Glutamatergic neuron (in vitro differentiated cells): Measurements from ENCODE around the gene IL17REL. TPM values are rescaled to one million over a fixed set of nuclear protein-coding genes. Genes with fewer than 3 reads are reported as not detected.

Experiments
- DNase-seq: peaks from one replicate; pipeline ENCODE4 v3.0.0; 2022
- H3K27ac Mint-ChIP-seq: one replicate; pipeline ENCODE4 v1.8.0; 2020; ENCODE audit warnings: mild to moderate bottlenecking, mixed read lengths, inconsistent platforms; ENCODE audit not compliant: unreplicated experiment
- H3K27me3 Mint-ChIP-seq: one replicate; pipeline ENCODE4 v1.8.0; 2020; ENCODE audit warnings: mild to moderate bottlenecking, moderate library complexity, mixed read lengths, inconsistent platforms; ENCODE audit not compliant: unreplicated experiment
- H3K36me3 Mint-ChIP-seq: one replicate; pipeline ENCODE4 v1.8.0; 2020; ENCODE audit warnings: mild to moderate bottlenecking, mixed read lengths, inconsistent platforms; ENCODE audit not compliant: unreplicated experiment
- H3K4me1 Mint-ChIP-seq: one replicate; pipeline ENCODE4 v1.8.0; 2020; ENCODE audit warnings: mild to moderate bottlenecking, low read depth, mixed read lengths, inconsistent platforms; ENCODE audit not compliant: unreplicated experiment
- H3K4me3 Mint-ChIP-seq: one replicate; pipeline ENCODE4 v1.8.0; 2020; ENCODE audit warnings: mild to moderate bottlenecking, mixed read lengths, inconsistent platforms; ENCODE audit not compliant: unreplicated experiment
- H3K9me3 Mint-ChIP-seq: one replicate; pipeline ENCODE4 v1.8.0; 2020; ENCODE audit warnings: mild to moderate bottlenecking, moderate library complexity, mixed read lengths, inconsistent platforms; ENCODE audit not compliant: unreplicated experiment
- CTCF ChIP-seq: fragments of 200-600 bp; sonication (generic); IDR thresholded peaks from one replicate; pipeline ENCODE4 v1.5.0; 2021; ENCODE audit not compliant: partially characterized antibody, unreplicated experiment
- total RNA-seq: library from RNA; stranded (reverse); fragmentation: NEBNext Ultra II Directional; extraction: Animal tissue kit (Norgen Biotek cat#: 25700); gene quantifications from one replicate; pipeline ENCODE4 v1.2.1, GENCODE V29; 2021; ENCODE audit not compliant: unreplicated experiment

The IL17REL gene
- total RNA-seq, 1 donor from 2014 or later: not detected

GRCh38 chr22:49961601-49962011 lies 51.0 kb downstream of the IL17REL start:
- Mint-ChIP-seq H3K36me3 (no peaks in the 10 kb centered on the region), H3K4me1 (peaks cover 6% of the 10 kb centered on the region), H3K27me3 (peaks cover 8% of the 10 kb centered on the region), H3K27ac (no peak overlapping the region), H3K4me3 (peak overlapping the region; percentile 87), H3K9me3 (peaks cover 7% of the 10 kb centered on the region)
- TF ChIP-seq CTCF: no peak
- DNase-seq: peak; percentile 35

- peaks cover 8% of the 10 kb centered on the region for H3K27me3 Mint-ChIP-seq
- H3K27ac Mint-ChIP-seq: no peak overlapping the region
- H3K36me3 Mint-ChIP-seq: no peaks in the 10 kb centered on the region
- peaks cover 6% of the 10 kb centered on the region for H3K4me1 Mint-ChIP-seq
- DNase-seq: peak; percentile 45
- peaks cover 7% of the 10 kb centered on the region for H3K9me3 Mint-ChIP-seq
- H3K4me3 Mint-ChIP-seq: peak overlapping the region; percentile 87
- TF ChIP-seq CTCF: no peak
Measured at GRCh38 chr22:49961005-49961600, 51.5 kb downstream of the IL17REL start.

- H3K27ac Mint-ChIP-seq: peak within 1 kb of the TSS; percentile 55
Measured at GRCh38 chr22:49960159-49961004, 52.2 kb downstream of the IL17REL start, which contains the start of gene PIM3. Gene PIM3, plus strand, starts transcription at chr22:49960772. Its CDS starts 176 bp downstream, at chr22:49960948.

GRCh38 chr22:49959782-49960158 lies 52.8 kb downstream of the IL17REL start:
- peaks cover 7% of the 10 kb centered on the region for H3K9me3 Mint-ChIP-seq
- peak overlapping the region; percentile 64 for H3K4me3 Mint-ChIP-seq
- peak overlapping the region; percentile 55 for H3K27ac Mint-ChIP-seq
- DNase-seq: peak; percentile 47
- peaks cover 8% of the 10 kb centered on the region for H3K27me3 Mint-ChIP-seq
- H3K36me3 Mint-ChIP-seq: no peaks in the 10 kb centered on the region
- H3K4me1 Mint-ChIP-seq: peaks cover 6% of the 10 kb centered on the region
- TF ChIP-seq CTCF: no peak

More at GRCh38 chr22:49960159-49961004, 52.2 kb downstream of the IL17REL start, which contains the start of gene PIM3:
- Mint-ChIP-seq H3K27me3 (peaks cover 8% of the 10 kb centered on the region), H3K36me3 (no peaks in the 10 kb centered on the region), H3K4me1 (peaks cover 6% of the 10 kb centered on the region), H3K4me3 (peak within 1 kb of the TSS; percentile 87), H3K9me3 (peaks cover 7% of the 10 kb centered on the region)
- peak; percentile 90 for DNase-seq
- no peak for TF ChIP-seq CTCF
